GM10847 (cell line): ENCODE measurements around the gene SLC29A3.

Source experiments
- POLR2A ChIP-seq: IDR thresholded peaks from 2 replicates; pipeline ENCODE4 v1.6.1; 2011; ENCODE audit not compliant: insufficient read length; ENCODE audit errors: extremely low read depth

Gene SLC29A3

GRCh38 chr10:71280216-71280615 is 38.8 kb upstream of the SLC29A3 start:
- TF ChIP-seq POLR2A, result no peak

DNA sequence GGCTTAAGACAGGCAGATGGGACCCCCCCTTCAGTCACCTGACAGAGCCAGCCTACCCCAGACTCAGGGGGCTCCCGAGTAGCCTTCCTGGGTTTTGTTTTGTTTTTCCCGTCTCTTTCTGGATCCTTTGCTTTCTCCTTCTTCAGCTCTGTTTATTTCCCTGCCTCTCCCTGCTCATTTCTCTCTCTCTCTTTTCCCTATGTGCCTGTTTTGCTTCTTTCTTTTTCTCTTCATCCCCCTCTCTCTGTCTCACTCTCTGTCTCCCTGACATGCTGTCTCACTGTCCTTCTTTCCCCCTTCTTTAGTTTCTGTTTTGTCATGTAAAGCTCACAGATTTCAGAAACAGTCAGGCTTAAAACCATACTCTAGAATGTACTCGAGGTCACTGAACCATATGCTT is 38.2 kb upstream of the SLC29A3 start:
- no peak for TF ChIP-seq POLR2A

DNA sequence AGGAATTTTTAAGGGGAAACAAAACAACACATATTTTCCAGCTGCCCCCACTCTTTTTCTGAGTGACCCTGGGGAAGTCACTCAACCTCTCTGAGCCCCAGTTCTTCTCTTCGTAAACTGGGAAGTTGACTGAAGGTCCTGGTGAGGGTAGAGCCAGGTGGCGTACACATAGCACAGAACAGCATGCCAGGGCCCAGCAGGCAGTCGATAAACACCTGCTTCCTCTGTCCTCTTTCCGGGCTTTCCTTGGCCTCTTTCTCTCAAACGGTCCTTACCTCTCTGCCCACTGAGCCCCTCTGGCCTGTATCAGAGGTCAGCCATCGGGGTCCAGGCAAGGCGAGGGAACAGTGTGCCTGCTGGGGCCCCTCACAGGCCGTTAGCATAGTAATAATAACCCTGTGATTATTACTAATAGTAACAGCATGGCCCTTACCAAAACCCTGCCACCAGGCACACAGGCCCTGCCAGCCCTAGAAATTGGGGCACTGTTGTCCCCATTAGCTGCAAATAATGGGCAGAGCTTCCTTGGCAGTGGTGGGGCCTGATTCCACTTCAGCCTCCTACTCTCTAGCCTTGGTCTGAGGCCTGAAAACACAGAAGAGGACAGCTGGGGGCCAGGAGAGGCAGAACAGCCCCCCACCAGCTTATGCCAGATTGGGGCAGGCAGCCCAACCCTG is 37.3 kb upstream of the SLC29A3 start:
- no peak for TF ChIP-seq POLR2A

GRCh38 chr10:71282323-71282680 is 36.8 kb upstream of the SLC29A3 start:
- TF ChIP-seq POLR2A, result no peak

DNA sequence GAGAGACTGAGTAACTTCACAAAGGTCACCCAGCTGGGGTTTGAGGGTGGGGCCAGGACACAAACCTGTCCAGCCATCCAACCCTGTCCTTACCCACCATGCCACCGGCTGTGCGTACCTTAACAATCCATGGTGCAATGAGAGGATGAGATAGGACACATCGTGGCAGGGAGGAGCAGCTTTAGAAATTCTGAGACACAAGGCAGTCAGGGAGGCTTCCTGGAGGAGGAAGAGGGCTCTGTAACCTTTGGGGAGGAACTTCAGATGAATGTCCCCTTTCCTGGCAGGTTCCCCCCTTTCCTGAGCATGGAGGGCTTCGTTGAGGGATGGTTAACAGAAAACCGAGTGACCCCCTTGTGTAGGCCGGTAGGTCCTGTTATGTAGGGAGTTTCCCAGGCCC is 35.6 kb upstream of the SLC29A3 start:
- no peak for TF ChIP-seq POLR2A

DNA sequence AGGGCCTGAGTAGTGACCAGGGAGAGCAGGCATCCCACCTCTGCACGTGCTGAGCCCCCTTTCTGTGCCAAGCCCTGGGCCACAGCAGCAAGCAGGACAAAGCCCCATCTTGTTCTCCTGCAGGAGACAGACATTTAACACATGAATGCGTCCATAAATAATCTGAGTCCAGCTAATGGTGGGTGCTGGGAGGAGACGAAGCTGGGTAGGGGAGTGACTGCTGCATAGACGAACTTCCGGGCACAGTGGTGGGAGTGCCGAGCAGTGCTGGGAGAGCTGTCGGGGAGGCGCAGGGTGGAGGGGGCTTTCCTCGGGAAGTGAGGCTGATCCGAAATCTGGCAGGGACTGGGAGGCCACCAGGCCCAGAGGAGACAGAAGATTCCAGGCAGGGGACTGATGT is 35.2 kb upstream of the SLC29A3 start:
- no peak for TF ChIP-seq POLR2A

- no peak for TF ChIP-seq POLR2A
Measured at GRCh38 chr10:71284544-71285179, 34.4 kb upstream of the SLC29A3 start.

DNA sequence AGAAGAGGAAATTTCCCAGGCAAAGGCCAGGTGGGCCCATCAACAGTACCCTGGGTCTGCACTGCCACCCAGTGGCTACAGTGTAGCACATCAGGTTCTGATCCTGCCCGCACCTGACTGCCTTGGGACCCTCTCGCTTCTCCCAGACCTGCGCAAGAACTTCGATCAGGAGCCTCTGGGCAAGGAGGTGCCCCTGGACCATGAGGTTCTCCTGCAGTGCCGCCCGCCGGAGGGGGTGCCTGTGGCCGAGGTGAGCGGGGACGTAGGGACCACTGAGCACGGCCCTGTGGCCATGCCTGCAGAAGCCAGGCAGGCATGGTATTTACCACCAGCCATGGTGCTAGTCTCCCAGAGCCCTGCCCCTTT is 33.9 kb upstream of the SLC29A3 start:
- no peak for TF ChIP-seq POLR2A

DNA sequence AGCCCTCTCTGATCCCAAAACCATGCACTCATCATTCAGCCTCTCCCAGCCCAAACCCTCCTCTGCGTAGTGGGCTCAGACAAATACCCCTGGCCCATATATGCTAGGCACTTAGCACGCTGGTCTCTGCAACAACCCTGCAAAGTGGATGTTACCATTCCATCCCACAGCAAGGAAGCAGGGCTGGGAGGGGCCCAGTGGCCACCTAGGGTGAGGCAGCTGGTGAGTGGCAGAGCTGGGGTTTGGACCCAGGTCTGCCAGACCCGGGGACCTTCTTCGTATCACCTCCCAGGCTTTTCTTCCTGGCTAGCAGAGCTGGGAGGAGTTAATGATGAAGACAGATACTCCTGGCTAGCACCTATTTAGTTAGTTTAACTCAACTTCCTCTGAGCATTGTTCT is 33.1 kb upstream of the SLC29A3 start:
- no peak for TF ChIP-seq POLR2A

DNA sequence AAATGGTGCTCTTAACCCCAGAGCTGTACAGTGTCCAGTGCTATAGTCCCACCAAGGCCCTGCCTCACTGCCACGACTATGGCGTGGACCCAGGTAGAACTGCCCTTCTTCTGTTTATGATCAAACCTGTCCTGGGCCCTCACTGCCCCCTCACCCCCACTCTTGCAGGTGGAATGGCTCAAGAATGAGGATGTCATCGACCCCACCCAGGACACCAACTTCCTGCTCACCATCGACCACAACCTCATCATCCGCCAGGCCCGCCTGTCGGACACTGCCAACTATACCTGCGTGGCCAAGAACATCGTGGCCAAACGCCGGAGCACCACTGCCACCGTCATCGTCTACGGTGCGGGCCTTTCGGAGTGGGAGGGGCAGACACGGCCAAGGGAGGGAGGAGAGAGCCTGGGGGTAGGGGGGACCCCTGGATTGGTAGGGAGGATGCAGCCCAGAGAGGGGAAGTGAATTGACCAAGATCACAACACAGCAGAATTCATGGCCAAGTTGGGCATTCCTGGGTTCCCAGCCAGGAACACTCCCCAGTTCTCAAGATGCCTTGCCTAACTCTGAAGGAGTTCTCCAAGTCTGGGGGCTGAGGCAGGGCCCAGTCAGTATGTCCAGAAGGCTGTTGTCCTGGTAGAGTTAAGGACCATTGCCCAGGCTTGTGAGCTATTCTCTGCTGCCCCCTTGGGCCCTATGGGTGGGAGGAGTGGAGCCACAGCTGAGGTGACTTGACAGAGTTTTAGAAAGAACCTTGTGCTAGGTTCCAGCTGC is 32.4 kb upstream of the SLC29A3 start:
- no peak for TF ChIP-seq POLR2A

DNA sequence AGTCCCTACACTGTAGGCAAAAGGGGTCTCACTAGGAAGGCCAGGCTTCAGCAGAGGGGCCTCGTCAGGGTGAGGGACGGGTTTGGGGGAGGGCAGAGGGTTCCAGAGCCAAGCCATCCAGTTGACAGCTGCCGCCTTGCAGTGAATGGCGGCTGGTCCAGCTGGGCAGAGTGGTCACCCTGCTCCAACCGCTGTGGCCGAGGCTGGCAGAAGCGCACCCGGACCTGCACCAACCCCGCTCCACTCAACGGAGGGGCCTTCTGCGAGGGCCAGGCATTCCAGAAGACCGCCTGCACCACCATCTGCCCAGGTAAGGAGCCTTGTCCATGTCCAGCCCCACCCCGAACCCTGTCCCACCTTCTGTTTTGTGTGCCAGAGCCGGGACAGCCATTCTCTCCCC is 31.6 kb upstream of the SLC29A3 start:
- no peak for TF ChIP-seq POLR2A

DNA sequence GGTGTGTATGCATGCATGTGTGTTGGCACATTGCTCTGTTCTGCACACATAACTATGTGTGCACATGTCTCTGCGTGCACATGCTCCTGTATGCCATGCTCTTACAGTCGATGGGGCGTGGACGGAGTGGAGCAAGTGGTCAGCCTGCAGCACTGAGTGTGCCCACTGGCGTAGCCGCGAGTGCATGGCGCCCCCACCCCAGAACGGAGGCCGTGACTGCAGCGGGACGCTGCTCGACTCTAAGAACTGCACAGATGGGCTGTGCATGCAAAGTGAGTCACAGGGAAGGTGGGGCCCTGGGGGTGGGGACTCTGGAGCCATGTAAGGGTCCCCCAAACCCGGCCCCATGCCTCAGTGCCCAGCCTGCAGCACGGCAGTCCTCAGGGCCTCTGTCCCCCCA is 30.6 kb upstream of the SLC29A3 start:
- TF ChIP-seq POLR2A, result no peak

DNA sequence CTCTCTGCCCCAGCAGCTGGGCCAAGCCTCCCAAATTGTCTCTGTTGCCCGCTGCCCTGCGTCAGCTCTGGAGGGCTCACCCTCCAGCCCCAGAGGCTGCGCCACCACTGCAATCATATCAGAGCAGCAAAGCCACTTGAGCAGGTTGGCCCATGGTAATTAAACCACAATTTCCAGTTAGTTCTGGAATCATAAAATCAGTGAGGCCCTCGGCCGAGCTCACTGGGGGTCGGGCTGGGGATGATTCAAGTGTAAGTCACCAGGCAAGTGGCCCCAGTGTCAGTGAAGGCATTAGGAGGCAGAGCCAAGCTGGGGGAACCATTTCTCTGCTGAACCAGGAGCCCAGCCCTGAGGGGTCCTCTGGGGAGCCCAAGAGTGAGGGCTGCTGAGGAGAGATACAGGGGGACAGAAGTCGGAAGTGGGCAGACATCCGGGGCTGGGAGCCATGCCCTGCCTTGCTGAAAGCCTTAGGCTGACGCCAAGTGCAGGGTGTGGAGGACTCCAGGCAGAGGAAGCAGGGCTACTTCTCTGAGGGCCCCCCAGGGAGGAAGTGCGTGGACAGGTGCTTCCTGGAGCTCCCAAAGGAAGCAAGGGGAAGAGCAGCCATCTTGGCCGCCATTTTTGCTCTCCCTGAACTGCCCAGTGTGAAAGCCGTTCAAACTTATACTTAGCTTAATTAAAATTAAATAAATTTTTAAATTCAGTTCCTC is 29.5 kb upstream of the SLC29A3 start:
- no peak for TF ChIP-seq POLR2A

GRCh38 chr10:71290331-71290730 is 28.7 kb upstream of the SLC29A3 start:
- TF ChIP-seq POLR2A, result no peak

GRCh38 chr10:71290806-71291527 is 28.1 kb upstream of the SLC29A3 start:
- no peak for TF ChIP-seq POLR2A

GRCh38 chr10:71291528-71291900 is 27.5 kb upstream of the SLC29A3 start:
- no peak for TF ChIP-seq POLR2A
